Measurements from ENCODE around the gene PBRM1.

- TF ChIP-seq CTCF (IDR thresholded peaks at IDR 0.05): no peak
- TF ChIP-seq POLR2A (IDR thresholded peaks at IDR 0.05): no peak
These were observed 127.3 kb downstream of the PBRM1 start for GRCh38 chr3:52558436-52558835.

Data from thyroid gland (tissue), 4 donors.